Measurements from ENCODE around the gene RHOBTB1.

Gene RHOBTB1

DNA sequence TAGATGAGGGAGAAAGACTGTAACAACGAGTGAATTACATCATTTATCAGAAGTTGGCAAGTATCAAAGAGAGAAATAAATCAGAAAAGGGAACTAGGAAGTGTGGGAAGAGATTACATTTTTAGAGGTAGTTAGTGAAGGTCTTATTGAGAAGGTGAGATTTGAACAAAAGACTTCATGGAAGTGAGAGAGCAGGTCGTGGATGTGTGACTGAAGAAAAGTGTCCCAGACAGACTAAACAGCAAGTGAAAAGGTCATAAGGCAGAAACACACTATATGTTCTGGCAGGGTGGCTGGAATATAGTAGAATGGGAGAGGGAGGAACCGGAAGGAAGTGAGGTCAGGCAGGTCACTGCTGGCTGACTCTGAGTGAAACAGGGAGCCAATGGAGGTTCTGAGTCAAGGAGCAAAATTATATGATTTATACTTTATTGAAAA, 35.7 kb upstream of the RHOBTB1 start:
- no peak overlapping the region for H3K27ac ChIP-seq
- TF ChIP-seq ZFX (IDR thresholded peaks at IDR 0.05), result no peak
- TF ChIP-seq, protein P1, sequence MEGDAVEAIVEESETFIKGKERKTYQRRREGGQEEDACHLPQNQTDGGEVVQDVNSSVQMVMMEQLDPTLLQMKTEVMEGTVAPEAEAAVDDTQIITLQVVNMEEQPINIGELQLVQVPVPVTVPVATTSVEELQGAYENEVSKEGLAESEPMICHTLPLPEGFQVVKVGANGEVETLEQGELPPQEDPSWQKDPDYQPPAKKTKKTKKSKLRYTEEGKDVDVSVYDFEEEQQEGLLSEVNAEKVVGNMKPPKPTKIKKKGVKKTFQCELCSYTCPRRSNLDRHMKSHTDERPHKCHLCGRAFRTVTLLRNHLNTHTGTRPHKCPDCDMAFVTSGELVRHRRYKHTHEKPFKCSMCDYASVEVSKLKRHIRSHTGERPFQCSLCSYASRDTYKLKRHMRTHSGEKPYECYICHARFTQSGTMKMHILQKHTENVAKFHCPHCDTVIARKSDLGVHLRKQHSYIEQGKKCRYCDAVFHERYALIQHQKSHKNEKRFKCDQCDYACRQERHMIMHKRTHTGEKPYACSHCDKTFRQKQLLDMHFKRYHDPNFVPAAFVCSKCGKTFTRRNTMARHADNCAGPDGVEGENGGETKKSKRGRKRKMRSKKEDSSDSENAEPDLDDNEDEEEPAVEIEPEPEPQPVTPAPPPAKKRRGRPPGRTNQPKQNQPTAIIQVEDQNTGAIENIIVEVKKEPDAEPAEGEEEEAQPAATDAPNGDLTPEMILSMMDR (conservative IDR thresholded peaks at IDR 0.05), result no peak

DNA sequence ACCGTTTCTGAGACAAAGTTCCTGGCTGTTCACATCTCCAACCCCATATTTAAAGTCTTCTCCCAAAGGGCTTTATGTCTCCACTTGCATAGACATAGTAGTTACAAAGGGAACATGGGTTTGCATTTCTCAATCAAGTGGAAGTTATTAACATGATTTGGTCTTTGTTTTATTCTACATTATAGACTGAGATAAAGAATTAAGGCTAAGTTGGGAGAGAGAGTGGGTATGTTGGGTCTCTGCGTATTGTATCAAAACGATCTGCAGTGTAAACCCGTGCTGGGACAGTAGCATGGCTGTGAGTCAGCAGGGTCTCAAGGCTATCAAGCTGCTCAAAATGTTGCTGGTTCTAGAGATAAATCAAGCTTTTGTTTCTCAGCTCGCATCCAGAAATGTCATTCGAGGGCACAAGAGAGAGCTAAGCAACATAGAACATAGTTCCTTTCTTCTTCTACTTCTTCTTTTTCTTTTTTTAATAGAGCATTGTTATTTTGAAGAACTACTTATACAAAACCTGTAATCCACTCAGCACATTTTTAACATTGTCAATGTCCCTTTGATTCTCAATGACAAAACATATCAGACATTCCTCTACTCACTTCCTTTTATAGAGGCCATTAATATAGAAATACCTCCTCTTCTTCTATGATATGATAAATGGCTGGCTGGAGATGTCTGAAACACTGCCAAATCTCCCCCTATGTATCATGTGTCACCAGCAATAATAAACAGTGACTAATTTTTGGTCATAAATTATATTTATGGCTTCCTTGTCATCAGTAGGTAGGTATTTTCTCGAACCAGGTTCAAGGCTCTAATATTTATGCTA, 34.5 kb upstream of the RHOBTB1 start:
- no peak overlapping the region for H3K27ac ChIP-seq
- no peak for TF ChIP-seq ZFX (IDR thresholded peaks at IDR 0.05)
- TF ChIP-seq, protein P1 (conservative IDR thresholded peaks at IDR 0.05), result no peak

GRCh38 chr10:60977161-60978122, 33.5 kb upstream of the RHOBTB1 start:
- TF ChIP-seq, protein P1 (conservative IDR thresholded peaks at IDR 0.05), result no peak
- no peak overlapping the region for H3K27ac ChIP-seq

DNA sequence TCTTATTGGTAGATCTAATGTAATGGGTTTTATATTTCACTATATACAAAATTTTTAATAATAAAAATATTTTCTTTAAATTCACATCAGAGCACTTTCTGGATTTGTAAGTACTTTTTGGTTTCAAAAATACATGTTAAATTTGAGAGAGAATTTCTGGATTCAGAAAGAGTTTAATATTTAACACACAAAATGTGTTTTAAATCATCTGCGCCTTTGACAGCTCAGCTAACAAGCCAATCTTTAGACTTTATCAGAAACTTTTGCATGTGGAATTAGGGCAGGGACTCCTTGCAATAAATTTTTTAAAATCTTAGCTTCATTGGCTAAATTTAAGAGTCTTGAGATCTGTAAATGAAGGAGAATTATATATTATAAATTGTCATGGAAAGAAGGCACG, 32.7 kb upstream of the RHOBTB1 start:
- TF ChIP-seq, protein P1 (conservative IDR thresholded peaks at IDR 0.05), result no peak
- TF ChIP-seq ZFX (IDR thresholded peaks at IDR 0.05), result no peak
- H3K27ac ChIP-seq, result no peak overlapping the region

- TF ChIP-seq, protein P1 (conservative IDR thresholded peaks at IDR 0.05), result no peak
- no peak for TF ChIP-seq ZFX (IDR thresholded peaks at IDR 0.05)
- H3K27ac ChIP-seq, result no peak overlapping the region
These were observed 31.7 kb upstream of the RHOBTB1 start for GRCh38 chr10:60975716-60976115.

- no peak for TF ChIP-seq ZFX (IDR thresholded peaks at IDR 0.05)
- TF ChIP-seq, protein P1 (conservative IDR thresholded peaks at IDR 0.05), result no peak
- H3K27ac ChIP-seq, result no peak overlapping the region
These were observed 30.6 kb upstream of the RHOBTB1 start for GRCh38 chr10:60974463-60975149.
